Measurements from ENCODE around the gene SLC25A34.

The SLC25A34 gene

GRCh38 chr1:15749399-15750291, 13.6 kb downstream of the SLC25A34 start:
- Histone ChIP-seq H3K27me3 (ENCODE audit: insufficient read depth, poor library complexity, severe bottlenecking) (no peaks in the 10 kb centered on the region), H3K4me3 (replicated peaks; ENCODE audit: insufficient read depth, low read length) (no peak overlapping the region), H3K27ac (replicated peaks) (no peak overlapping the region)
- DNase-seq (ENCODE audit: low read depth in 1 of 2, low spot score in 1 of 2) = no peak
- TF ChIP-seq CTCF (IDR thresholded peaks at IDR 0.05; ENCODE audit: insufficient read depth, low read length) (no peak), POLR2AphosphoS5 (IDR thresholded peaks at IDR 0.05; ENCODE audit: low read depth) (no peak), GABPA (IDR thresholded peaks at IDR 0.05; ENCODE audit: low read depth) (no peak), SPI1 (IDR thresholded peaks at IDR 0.05; ENCODE audit: borderline replicate concordance, low read depth) (no peak), REST (IDR thresholded peaks at IDR 0.05; ENCODE audit: insufficient replicate concordance, low read depth) (no peak)

- H3K4me3 ChIP-seq (replicated peaks; ENCODE audit: insufficient read depth, low read length) = no peak overlapping the region
These were observed 14.9 kb downstream of the SLC25A34 start for GRCh38 chr1:15750924-15751323.

More at GRCh38 chr1:15750924-15751323, 14.9 kb downstream of the SLC25A34 start:
- Histone ChIP-seq H3K27ac (replicated peaks) (no peak overlapping the region), H3K27me3 (ENCODE audit: insufficient read depth, poor library complexity, severe bottlenecking) (no peaks in the 10 kb centered on the region)
- no peak for DNase-seq (ENCODE audit: low read depth in 1 of 2, low spot score in 1 of 2)
- TF ChIP-seq REST (IDR thresholded peaks at IDR 0.05; ENCODE audit: insufficient replicate concordance, low read depth) (no peak), POLR2AphosphoS5 (IDR thresholded peaks at IDR 0.05; ENCODE audit: low read depth) (no peak), CTCF (IDR thresholded peaks at IDR 0.05; ENCODE audit: insufficient read depth, low read length) (no peak), SPI1 (IDR thresholded peaks at IDR 0.05; ENCODE audit: borderline replicate concordance, low read depth) (no peak), GABPA (IDR thresholded peaks at IDR 0.05; ENCODE audit: low read depth) (no peak)

All from HL-60 (cell line).